ENCODE results near the gene USH1G. TPM values are rescaled to one million over a fixed set of nuclear protein-coding genes. Genes with fewer than 3 reads are reported as not detected.

The USH1G gene
- total RNA-seq, 1 experiment from 2014 or later: 0.48 TPM

- intact Hi-C loops (cut with micrococcal nuclease; ENCODE audit: unreplicated experiment): loop anchor here (5.0 kb wide), 1 partner anchor 202 kb away; the partner anchor contains the start of gene NHERF1
- Histone ChIP-seq H3K36me3 (ENCODE audit: control insufficient read depth, insufficient read depth, low read length) (no peaks in the 10 kb centered on the region; the same call in 1 of the 2 replicates), H3K27me3 (replicated peaks; ENCODE audit: control insufficient read depth, insufficient read depth, low read length) (no peaks in the 10 kb centered on the region), H3K4me1 (peaks cover 8% of the 10 kb centered on the region), H3K4me3 (ENCODE audit: low read depth, low read length) (no peak overlapping the region), H3K9me3 (no peaks in the 10 kb centered on the region)
- no peak for DNase-seq
- ChIA-PET POLR2A (no interaction called here), CTCF (interaction anchor here (1.2 to 1.9 kb wide), 2 partner anchors 12 to 13 kb away, joined by 5 to 16 read pairs; no protein-coding TSS in a partner anchor)
- no TSS peak for BruUV-seq (replicated peaks)
- no peak overlapping the region for H3K4me3 Mint-ChIP-seq (ENCODE audit: unreplicated experiment)
- TF ChIP-seq CTCF (IDR thresholded peaks at IDR 0.05; ENCODE audit: insufficient read depth in 1 of 2, low read depth in 1 of 2, low read length in 1 of 2, severe bottlenecking in 1 of 2, unreplicated experiment in 1 of 2): no peak
- no peak overlapping the region for H3K27ac Mint-ChIP-seq (ENCODE audit: unreplicated experiment)
- H3K4me1 Mint-ChIP-seq (ENCODE audit: low read depth, unreplicated experiment): peaks cover 7% of the 10 kb centered on the region
- H3K27me3 Mint-ChIP-seq (ENCODE audit: insufficient read depth, unreplicated experiment): peaks cover 6% of the 10 kb centered on the region
- H3K9me3 Mint-ChIP-seq (ENCODE audit: unreplicated experiment): no peaks in the 10 kb centered on the region
- H3K36me3 Mint-ChIP-seq (ENCODE audit: insufficient read depth, unreplicated experiment): no peaks in the 10 kb centered on the region
Measured at GRCh38 chr17:74949455-74950115, 26.5 kb upstream of the USH1G start.

- Mint-ChIP-seq H3K4me3 (ENCODE audit: unreplicated experiment) (no peak overlapping the region), H3K4me1 (ENCODE audit: low read depth, unreplicated experiment) (no peaks in the 10 kb centered on the region), H3K36me3 (ENCODE audit: insufficient read depth, unreplicated experiment) (no peaks in the 10 kb centered on the region), H3K9me3 (ENCODE audit: unreplicated experiment) (no peaks in the 10 kb centered on the region), H3K27me3 (ENCODE audit: insufficient read depth, unreplicated experiment) (peaks cover 9% of the 10 kb centered on the region), H3K27ac (ENCODE audit: unreplicated experiment) (no peak overlapping the region)
- Histone ChIP-seq H3K4me1 (no peaks in the 10 kb centered on the region), H3K27me3 (replicated peaks; ENCODE audit: control insufficient read depth, insufficient read depth, low read length) (no peaks in the 10 kb centered on the region), H3K9me3 (no peaks in the 10 kb centered on the region), H3K4me3 (ENCODE audit: low read depth, low read length) (no peak overlapping the region), H3K36me3 (ENCODE audit: control insufficient read depth, insufficient read depth, low read length) (no peaks in the 10 kb centered on the region; the same call in 1 of the 2 replicates)
- no TSS peak for BruUV-seq (replicated peaks)
- POLR2A ChIA-PET: no interaction called here
- no peak for TF ChIP-seq CTCF (IDR thresholded peaks at IDR 0.05; ENCODE audit: insufficient read depth in 1 of 2, low read depth in 1 of 2, low read length in 1 of 2, severe bottlenecking in 1 of 2, unreplicated experiment in 1 of 2)
- CTCF ChIA-PET: interaction anchor here (0.6 kb wide), 1 partner anchor 45 kb away, joined by 3 read pairs; no protein-coding TSS in a partner anchor
- no peak for DNase-seq
- intact Hi-C loops (cut with micrococcal nuclease; ENCODE audit: unreplicated experiment): no loop called here
Measured at GRCh38 chr17:74947041-74947754, 24.1 kb upstream of the USH1G start.

- no peaks in the 10 kb centered on the region for H3K9me3 ChIP-seq
- H3K36me3 ChIP-seq (ENCODE audit: control insufficient read depth, insufficient read depth, low read length): no peaks in the 10 kb centered on the region
- no peaks in the 10 kb centered on the region for H3K27me3 ChIP-seq (replicated peaks; ENCODE audit: control insufficient read depth, insufficient read depth, low read length)
- no peak overlapping the region for H3K4me3 Mint-ChIP-seq (ENCODE audit: unreplicated experiment)
- no peaks in the 10 kb centered on the region for H3K4me1 ChIP-seq
- ChIA-PET CTCF (interaction anchor here (0.6 kb wide), 1 partner anchor 46 kb away, joined by 3 read pairs; no protein-coding TSS in a partner anchor), POLR2A (no interaction called here)
- TF ChIP-seq CTCF (IDR thresholded peaks at IDR 0.05; ENCODE audit: insufficient read depth in 1 of 2, low read depth in 1 of 2, low read length in 1 of 2, severe bottlenecking in 1 of 2, unreplicated experiment in 1 of 2): no peak
- H3K4me1 Mint-ChIP-seq (ENCODE audit: low read depth, unreplicated experiment): no peaks in the 10 kb centered on the region
- intact Hi-C loops (cut with micrococcal nuclease; ENCODE audit: unreplicated experiment): no loop called here
- no peaks in the 10 kb centered on the region for H3K9me3 Mint-ChIP-seq (ENCODE audit: unreplicated experiment)
- no peak overlapping the region for H3K27ac Mint-ChIP-seq (ENCODE audit: unreplicated experiment)
- H3K36me3 Mint-ChIP-seq (ENCODE audit: insufficient read depth, unreplicated experiment): no peaks in the 10 kb centered on the region
- H3K4me3 ChIP-seq (ENCODE audit: low read depth, low read length): no peak overlapping the region
- H3K27me3 Mint-ChIP-seq (ENCODE audit: insufficient read depth, unreplicated experiment): peaks cover 13% of the 10 kb centered on the region
- DNase-seq: no peak
- BruUV-seq (replicated peaks): no TSS peak
Measured at GRCh38 chr17:74946641-74947040, 23.6 kb upstream of the USH1G start.

Data from Caco-2 (cell line).